Karpas-422 (cell line): Measurements from ENCODE around the gene HIVEP1. TPM values are rescaled to one million over a fixed set of nuclear protein-coding genes. Genes with fewer than 3 reads are reported as not detected.

Experiments
- DNase-seq: peaks from one replicate; pipeline ENCODE4 v3.0.0-alpha.2; 2015
- H2AFZ ChIP-seq: fragments of 200-600 bp; sonication (generic); 2 replicates; pipeline ENCODE4 v1.6.1; 2014; ENCODE audit warnings: antibody characterized with exemption, low read length, mixed read lengths
- H3K27ac ChIP-seq: fragments of 200-600 bp; sonication (generic); 2 replicates; pipeline ENCODE4 v1.5.1; 2014; ENCODE audit warnings: mild to moderate bottlenecking, low read length, moderate library complexity
- H3K27me3 ChIP-seq: fragments of 200-600 bp; sonication (generic); 2 replicates; pipeline ENCODE4 v1.6.1; 2014; ENCODE audit warnings: low read length, mixed read lengths
- H3K36me3 ChIP-seq: fragments of 200-600 bp; sonication (generic); 2 replicates; pipeline ENCODE4 v1.6.1; 2014; ENCODE audit warnings: low read length, mixed read lengths; ENCODE audit not compliant: insufficient read depth
- H3K4me1 ChIP-seq: fragments of 200-600 bp; sonication (generic); 2 replicates; pipeline ENCODE4 v1.6.1; 2014; ENCODE audit warnings: mild to moderate bottlenecking, low read length, mixed read lengths
- H3K4me2 ChIP-seq: fragments of 200-600 bp; sonication (generic); 2 replicates; pipeline ENCODE4 v1.6.1; 2014; ENCODE audit warnings: low read length, low read depth, mild to moderate bottlenecking; ENCODE audit not compliant: poor library complexity, severe bottlenecking
- H3K4me3 ChIP-seq: fragments of 200-600 bp; sonication (generic); 2 replicates; pipeline ENCODE4 v1.5.1; 2014; ENCODE audit warnings: mild to moderate bottlenecking, antibody characterized with exemption, low read length, mixed read lengths
- H3K79me2 ChIP-seq: fragments of 200-600 bp; sonication (generic); 2 replicates; pipeline ENCODE4 v1.6.1; 2014; ENCODE audit warnings: mild to moderate bottlenecking, low read length, mixed read lengths
- H3K9ac ChIP-seq: fragments of 200-600 bp; sonication (generic); 2 replicates; pipeline ENCODE4 v1.6.0; 2014; ENCODE audit warnings: low read length
- H3K9me2 ChIP-seq: fragments of 200-600 bp; sonication (generic), shearing (Covaris generic); replicated peaks from 2 replicates; pipeline ENCODE4 v1.6.0; 2014; ENCODE audit warnings: mild to moderate bottlenecking, low read length, moderate library complexity; ENCODE audit not compliant: insufficient read depth
- H3K9me3 ChIP-seq: fragments of 300-700, 200-600 bp; sonication (generic); 2 replicates; pipeline ENCODE4 v1.6.1; 2014; ENCODE audit warnings: low read length, mixed read lengths
- H4K20me1 ChIP-seq: fragments of 200-600 bp; sonication (generic); 2 replicates; pipeline ENCODE4 v1.6.1; 2014; ENCODE audit warnings: mild to moderate bottlenecking, antibody characterized with exemption, low read length, low read depth; ENCODE audit not compliant: insufficient read depth
- total RNA-seq: library from RNA; depleted of rRNA; stranded (reverse); fragments of >200 nt; shearing (Covaris generic); gene quantifications from 2 replicates; pipeline ENCODE4 v1.2.3, GENCODE V29; 2014; ENCODE audit warnings: low replicate concordance

The HIVEP1 gene
- total RNA-seq, 1 experiment from 2014 or later = 40.8 TPM

- Histone ChIP-seq H3K9me2 (no peaks in the 10 kb centered on the region), H3K79me2 (peaks cover 85% of the 10 kb centered on the region), H3K9ac (peak overlapping the region; percentile 60), H3K4me3 (peak overlapping the region; percentile 57), H3K27me3 (no peaks in the 10 kb centered on the region), H2AFZ (no peak overlapping the region), H3K9me3 (no peaks in the 10 kb centered on the region), H3K4me2 (peak overlapping the region; percentile 72), H3K27ac (peak overlapping the region; percentile 86), H3K36me3 (no peaks in the 10 kb centered on the region), H3K4me1 (peaks cover 70% of the 10 kb centered on the region), H4K20me1 (no peaks in the 10 kb centered on the region)
- DNase-seq = no peak
These were observed 54.2 kb downstream of the HIVEP1 start for GRCh38 chr6:12066297-12066696.

GRCh38 chr6:12068899-12069557, 56.9 kb downstream of the HIVEP1 start:
- Histone ChIP-seq H3K4me2 (no peak overlapping the region), H4K20me1 (no peaks in the 10 kb centered on the region), H3K9me2 (no peaks in the 10 kb centered on the region), H3K36me3 (no peaks in the 10 kb centered on the region), H3K9me3 (no peaks in the 10 kb centered on the region), H3K27me3 (no peaks in the 10 kb centered on the region), H2AFZ (no peak overlapping the region), H3K79me2 (peaks cover 86% of the 10 kb centered on the region), H3K27ac (no peak overlapping the region), H3K9ac (no peak overlapping the region), H3K4me3 (no peak overlapping the region), H3K4me1 (peaks cover 63% of the 10 kb centered on the region)
- no peak for DNase-seq

GRCh38 chr6:12069891-12070529, 57.9 kb downstream of the HIVEP1 start:
- Histone ChIP-seq H3K36me3 (no peaks in the 10 kb centered on the region), H4K20me1 (no peaks in the 10 kb centered on the region), H3K79me2 (peaks cover 86% of the 10 kb centered on the region), H2AFZ (no peak overlapping the region), H3K27ac (no peak overlapping the region), H3K4me3 (no peak overlapping the region), H3K4me1 (peaks cover 63% of the 10 kb centered on the region), H3K4me2 (no peak overlapping the region), H3K9me2 (no peaks in the 10 kb centered on the region), H3K27me3 (no peaks in the 10 kb centered on the region), H3K9me3 (no peaks in the 10 kb centered on the region), H3K9ac (no peak overlapping the region)
- DNase-seq = no peak

- Histone ChIP-seq H3K9me3 (no peaks in the 10 kb centered on the region), H3K4me2 (no peak overlapping the region), H3K27ac (no peak overlapping the region), H3K79me2 (peaks cover 92% of the 10 kb centered on the region), H3K36me3 (no peaks in the 10 kb centered on the region), H3K4me3 (no peak overlapping the region), H2AFZ (no peak overlapping the region), H3K27me3 (no peaks in the 10 kb centered on the region), H3K9me2 (no peaks in the 10 kb centered on the region), H3K9ac (no peak overlapping the region), H3K4me1 (peaks cover 63% of the 10 kb centered on the region), H4K20me1 (no peaks in the 10 kb centered on the region; the same call in 1 of the 2 replicates)
- DNase-seq = no peak
These were observed 59.0 kb downstream of the HIVEP1 start for GRCh38 chr6:12071064-12071615.

- DNase-seq = peak; percentile 63
- H3K36me3 ChIP-seq = no peaks in the 10 kb centered on the region
- no peak overlapping the region for H3K9ac ChIP-seq
- no peaks in the 10 kb centered on the region for H3K9me3 ChIP-seq
- H3K27me3 ChIP-seq = no peaks in the 10 kb centered on the region
- no peaks in the 10 kb centered on the region for H3K9me2 ChIP-seq
- peaks cover 8% of the 10 kb centered on the region for H4K20me1 ChIP-seq
- H3K4me2 ChIP-seq = peak overlapping the region; percentile 37
- no peak overlapping the region for H3K27ac ChIP-seq
- H3K4me1 ChIP-seq = peaks cover 63% of the 10 kb centered on the region
- no peak overlapping the region for H3K4me3 ChIP-seq
- H2AFZ ChIP-seq = no peak overlapping the region
- H3K79me2 ChIP-seq = peaks cover 92% of the 10 kb centered on the region
These were observed 63.0 kb downstream of the HIVEP1 start for GRCh38 chr6:12075067-12075563.

GRCh38 chr6:12077021-12077710, 65.1 kb downstream of the HIVEP1 start:
- H3K4me1 ChIP-seq = peaks cover 65% of the 10 kb centered on the region
- no peak overlapping the region for H3K9ac ChIP-seq
- no peak overlapping the region for H3K27ac ChIP-seq
- no peak overlapping the region for H3K4me3 ChIP-seq
- DNase-seq = no peak
- H3K27me3 ChIP-seq = no peaks in the 10 kb centered on the region
- H3K9me2 ChIP-seq = no peaks in the 10 kb centered on the region
- no peaks in the 10 kb centered on the region for H3K36me3 ChIP-seq
- no peaks in the 10 kb centered on the region for H3K9me3 ChIP-seq
- H3K79me2 ChIP-seq = peaks cover 93% of the 10 kb centered on the region
- peaks cover 17% of the 10 kb centered on the region for H4K20me1 ChIP-seq
- H2AFZ ChIP-seq = no peak overlapping the region
- H3K4me2 ChIP-seq = no peak overlapping the region

GRCh38 chr6:12078014-12078413, 65.9 kb downstream of the HIVEP1 start:
- no peak overlapping the region for H3K4me2 ChIP-seq
- no peak overlapping the region for H3K27ac ChIP-seq
- no peak overlapping the region for H3K4me3 ChIP-seq
- no peak for DNase-seq
- H4K20me1 ChIP-seq = peaks cover 23% of the 10 kb centered on the region
- H2AFZ ChIP-seq = no peak overlapping the region
- H3K9me2 ChIP-seq = no peaks in the 10 kb centered on the region
- no peak overlapping the region for H3K9ac ChIP-seq
- H3K79me2 ChIP-seq = peaks cover 93% of the 10 kb centered on the region
- no peaks in the 10 kb centered on the region for H3K9me3 ChIP-seq
- peaks cover 70% of the 10 kb centered on the region for H3K4me1 ChIP-seq
- H3K36me3 ChIP-seq = no peaks in the 10 kb centered on the region
- H3K27me3 ChIP-seq = no peaks in the 10 kb centered on the region

- no peaks in the 10 kb centered on the region for H3K27me3 ChIP-seq
- H3K4me2 ChIP-seq = peak overlapping the region; percentile 45
- H4K20me1 ChIP-seq = peaks cover 23% of the 10 kb centered on the region
- H2AFZ ChIP-seq = no peak overlapping the region
- H3K4me1 ChIP-seq = peaks cover 63% of the 10 kb centered on the region
- DNase-seq = no peak
- peaks cover 95% of the 10 kb centered on the region for H3K79me2 ChIP-seq
- no peaks in the 10 kb centered on the region for H3K9me2 ChIP-seq
- no peak overlapping the region for H3K4me3 ChIP-seq
- H3K36me3 ChIP-seq = no peaks in the 10 kb centered on the region
- H3K9ac ChIP-seq = no peak overlapping the region
- no peaks in the 10 kb centered on the region for H3K9me3 ChIP-seq
- H3K27ac ChIP-seq = peak overlapping the region; percentile 16
These were observed 69.7 kb downstream of the HIVEP1 start for GRCh38 chr6:12081771-12082170.
